HEK293 (cell line): ENCODE data around the gene HLA-DQA1.

Experiments
- ZNF214 ChIP-seq: fragments of 450-650 bp; formaldehyde crosslinking; IDR thresholded peaks from 2 replicates; pipeline ENCODE4 v1.5.1; 2017; ENCODE audit warnings: missing biosample characterization, mild to moderate bottlenecking, missing genetic modification characterization, borderline replicate concordance
- ZNF274 ChIP-seq, 2 experiments: fragments of 200-500 bp in 1 of 2; fragments of 450-650 bp in 1 of 2; sonication (Bioruptor generic) in 1 of 2; formaldehyde crosslinking in 1 of 2; IDR thresholded peaks; 2 replicates each; pipeline versions ENCODE4 v1.5.1 to v1.6.1; 2014 to 2016; ENCODE audit warnings: borderline replicate concordance in 1 of 2, inconsistent platforms in 1 of 2, low read length in 1 of 2, missing biosample characterization in 1 of 2, missing genetic modification characterization in 1 of 2
- ZSCAN30 ChIP-seq: fragments of 450-650 bp; IDR thresholded peaks from 2 replicates; pipeline ENCODE4 v1.5.1; 2018; ENCODE audit warnings: missing biosample characterization, mild to moderate bottlenecking, missing genetic modification characterization, moderate library complexity
- TF ChIP-seq, protein P1 (sequence below): fragments of 450-650 bp; formaldehyde crosslinking; IDR thresholded peaks from 2 replicates; pipeline ENCODE4 v1.5.1; 2016; ENCODE audit warnings: missing biosample characterization, missing genetic modification characterization
- TF ChIP-seq, protein P2 (sequence below): fragments of 450-650 bp; formaldehyde crosslinking; IDR thresholded peaks from 2 replicates; pipeline ENCODE4 v1.5.1; 2016; ENCODE audit warnings: missing biosample characterization, missing genetic modification characterization
- TF ChIP-seq, protein P3 (sequence below): fragments of 450-650 bp; formaldehyde crosslinking; IDR thresholded peaks from 2 replicates; pipeline ENCODE4 v1.5.1; 2016; ENCODE audit warnings: missing biosample characterization, missing genetic modification characterization, low read depth

DNA sequence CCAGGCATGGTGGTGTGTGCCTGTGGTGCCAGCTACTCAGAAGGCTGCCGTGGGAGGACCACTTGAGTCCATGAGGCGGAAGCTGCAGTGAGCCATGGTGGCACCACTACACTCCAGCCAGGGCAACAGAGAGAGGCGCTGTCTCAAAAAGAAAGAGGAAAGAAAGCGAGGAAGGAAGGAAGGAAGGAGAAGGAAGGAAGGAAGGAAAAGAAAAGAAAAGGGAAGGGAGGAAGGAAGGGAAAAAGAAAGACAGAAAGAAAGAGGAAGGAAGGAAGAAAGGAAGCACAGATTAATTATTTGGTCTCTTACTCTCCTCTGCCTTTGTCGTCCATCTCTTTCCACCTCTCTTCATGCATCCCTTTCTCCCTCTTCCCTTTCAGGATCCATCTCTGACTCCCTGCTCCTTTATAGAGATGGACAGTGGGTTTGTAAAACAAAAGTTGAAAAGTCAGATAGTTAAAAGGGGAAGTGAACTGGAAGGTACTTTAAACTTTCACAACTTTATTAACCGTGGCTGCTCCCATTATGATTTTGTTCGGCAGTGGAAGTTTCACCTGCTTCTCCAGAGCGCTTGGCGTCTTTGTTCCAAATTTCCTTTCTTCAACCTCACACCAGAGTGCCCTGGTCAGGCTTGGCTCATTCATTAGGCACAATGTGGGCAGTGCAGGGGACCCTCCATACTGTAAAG is 1.5 kb downstream of the HLA-DQA1 start:
- no peak for TF ChIP-seq ZNF214 (tag by site-specific recombination)
- TF ChIP-seq, protein P1, sequence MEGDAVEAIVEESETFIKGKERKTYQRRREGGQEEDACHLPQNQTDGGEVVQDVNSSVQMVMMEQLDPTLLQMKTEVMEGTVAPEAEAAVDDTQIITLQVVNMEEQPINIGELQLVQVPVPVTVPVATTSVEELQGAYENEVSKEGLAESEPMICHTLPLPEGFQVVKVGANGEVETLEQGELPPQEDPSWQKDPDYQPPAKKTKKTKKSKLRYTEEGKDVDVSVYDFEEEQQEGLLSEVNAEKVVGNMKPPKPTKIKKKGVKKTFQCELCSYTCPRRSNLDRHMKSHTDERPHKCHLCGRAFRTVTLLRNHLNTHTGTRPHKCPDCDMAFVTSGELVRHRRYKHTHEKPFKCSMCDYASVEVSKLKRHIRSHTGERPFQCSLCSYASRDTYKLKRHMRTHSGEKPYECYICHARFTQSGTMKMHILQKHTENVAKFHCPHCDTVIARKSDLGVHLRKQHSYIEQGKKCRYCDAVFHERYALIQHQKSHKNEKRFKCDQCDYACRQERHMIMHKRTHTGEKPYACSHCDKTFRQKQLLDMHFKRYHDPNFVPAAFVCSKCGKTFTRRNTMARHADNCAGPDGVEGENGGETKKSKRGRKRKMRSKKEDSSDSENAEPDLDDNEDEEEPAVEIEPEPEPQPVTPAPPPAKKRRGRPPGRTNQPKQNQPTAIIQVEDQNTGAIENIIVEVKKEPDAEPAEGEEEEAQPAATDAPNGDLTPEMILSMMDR (tag by site-specific recombination), result no peak
- no peak for TF ChIP-seq ZSCAN30 (tag by site-specific recombination)
- TF ChIP-seq, protein P2, sequence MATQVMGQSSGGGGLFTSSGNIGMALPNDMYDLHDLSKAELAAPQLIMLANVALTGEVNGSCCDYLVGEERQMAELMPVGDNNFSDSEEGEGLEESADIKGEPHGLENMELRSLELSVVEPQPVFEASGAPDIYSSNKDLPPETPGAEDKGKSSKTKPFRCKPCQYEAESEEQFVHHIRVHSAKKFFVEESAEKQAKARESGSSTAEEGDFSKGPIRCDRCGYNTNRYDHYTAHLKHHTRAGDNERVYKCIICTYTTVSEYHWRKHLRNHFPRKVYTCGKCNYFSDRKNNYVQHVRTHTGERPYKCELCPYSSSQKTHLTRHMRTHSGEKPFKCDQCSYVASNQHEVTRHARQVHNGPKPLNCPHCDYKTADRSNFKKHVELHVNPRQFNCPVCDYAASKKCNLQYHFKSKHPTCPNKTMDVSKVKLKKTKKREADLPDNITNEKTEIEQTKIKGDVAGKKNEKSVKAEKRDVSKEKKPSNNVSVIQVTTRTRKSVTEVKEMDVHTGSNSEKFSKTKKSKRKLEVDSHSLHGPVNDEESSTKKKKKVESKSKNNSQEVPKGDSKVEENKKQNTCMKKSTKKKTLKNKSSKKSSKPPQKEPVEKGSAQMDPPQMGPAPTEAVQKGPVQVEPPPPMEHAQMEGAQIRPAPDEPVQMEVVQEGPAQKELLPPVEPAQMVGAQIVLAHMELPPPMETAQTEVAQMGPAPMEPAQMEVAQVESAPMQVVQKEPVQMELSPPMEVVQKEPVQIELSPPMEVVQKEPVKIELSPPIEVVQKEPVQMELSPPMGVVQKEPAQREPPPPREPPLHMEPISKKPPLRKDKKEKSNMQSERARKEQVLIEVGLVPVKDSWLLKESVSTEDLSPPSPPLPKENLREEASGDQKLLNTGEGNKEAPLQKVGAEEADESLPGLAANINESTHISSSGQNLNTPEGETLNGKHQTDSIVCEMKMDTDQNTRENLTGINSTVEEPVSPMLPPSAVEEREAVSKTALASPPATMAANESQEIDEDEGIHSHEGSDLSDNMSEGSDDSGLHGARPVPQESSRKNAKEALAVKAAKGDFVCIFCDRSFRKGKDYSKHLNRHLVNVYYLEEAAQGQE, result no peak
- TF ChIP-seq, protein P3, sequence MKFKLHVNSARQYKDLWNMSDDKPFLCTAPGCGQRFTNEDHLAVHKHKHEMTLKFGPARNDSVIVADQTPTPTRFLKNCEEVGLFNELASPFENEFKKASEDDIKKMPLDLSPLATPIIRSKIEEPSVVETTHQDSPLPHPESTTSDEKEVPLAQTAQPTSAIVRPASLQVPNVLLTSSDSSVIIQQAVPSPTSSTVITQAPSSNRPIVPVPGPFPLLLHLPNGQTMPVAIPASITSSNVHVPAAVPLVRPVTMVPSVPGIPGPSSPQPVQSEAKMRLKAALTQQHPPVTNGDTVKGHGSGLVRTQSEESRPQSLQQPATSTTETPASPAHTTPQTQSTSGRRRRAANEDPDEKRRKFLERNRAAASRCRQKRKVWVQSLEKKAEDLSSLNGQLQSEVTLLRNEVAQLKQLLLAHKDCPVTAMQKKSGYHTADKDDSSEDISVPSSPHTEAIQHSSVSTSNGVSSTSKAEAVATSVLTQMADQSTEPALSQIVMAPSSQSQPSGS (tag by site-specific recombination), result no peak
- no peak for TF ChIP-seq ZNF274 (IDR thresholded peaks at IDR 0.05; ENCODE audit: low read length)
- no peak for TF ChIP-seq ZNF274 (tag by site-specific recombination; IDR thresholded peaks at IDR 0.05; ENCODE audit: borderline replicate concordance)
